Measurements from ENCODE around the gene LRP3. TPM values are rescaled to one million over a fixed set of nuclear protein-coding genes. Genes with fewer than 3 reads are reported as not detected.
"Not testable (repeated sequence)": the region's sequence is repeated elsewhere in the genome, so short reads cannot be mapped to it uniquely, and the experiment has no call there.

LRP3 gene
- total RNA-seq, 1 experiment from 2014 or later: 2.9 TPM

- DNase-seq (ENCODE audit: low read depth in 1 of 2, low spot score in 2 of 2); H3K36me3 ChIP-seq; H3K4me3 ChIP-seq; H3K27me3 ChIP-seq (replicated peaks); H3K4me1 ChIP-seq (replicated peaks); H3K9me3 ChIP-seq (replicated peaks); H3K27ac ChIP-seq: not testable (repeated sequence)
Observed at GRCh38 chr19:33209850-33210230, 15.7 kb downstream of the LRP3 start.

- H3K27me3 ChIP-seq (replicated peaks): no peaks in the 10 kb centered on the region
- no peaks in the 10 kb centered on the region for H3K4me1 ChIP-seq (replicated peaks)
- no peak overlapping the region for H3K27ac ChIP-seq
- H3K4me3 ChIP-seq: no peak overlapping the region
- no peaks in the 10 kb centered on the region for H3K36me3 ChIP-seq
- no peak for DNase-seq (ENCODE audit: low read depth in 1 of 2, low spot score in 2 of 2)
- no peaks in the 10 kb centered on the region for H3K9me3 ChIP-seq (replicated peaks)
Observed at GRCh38 chr19:33210266-33210940, 16.3 kb downstream of the LRP3 start.

DNA sequence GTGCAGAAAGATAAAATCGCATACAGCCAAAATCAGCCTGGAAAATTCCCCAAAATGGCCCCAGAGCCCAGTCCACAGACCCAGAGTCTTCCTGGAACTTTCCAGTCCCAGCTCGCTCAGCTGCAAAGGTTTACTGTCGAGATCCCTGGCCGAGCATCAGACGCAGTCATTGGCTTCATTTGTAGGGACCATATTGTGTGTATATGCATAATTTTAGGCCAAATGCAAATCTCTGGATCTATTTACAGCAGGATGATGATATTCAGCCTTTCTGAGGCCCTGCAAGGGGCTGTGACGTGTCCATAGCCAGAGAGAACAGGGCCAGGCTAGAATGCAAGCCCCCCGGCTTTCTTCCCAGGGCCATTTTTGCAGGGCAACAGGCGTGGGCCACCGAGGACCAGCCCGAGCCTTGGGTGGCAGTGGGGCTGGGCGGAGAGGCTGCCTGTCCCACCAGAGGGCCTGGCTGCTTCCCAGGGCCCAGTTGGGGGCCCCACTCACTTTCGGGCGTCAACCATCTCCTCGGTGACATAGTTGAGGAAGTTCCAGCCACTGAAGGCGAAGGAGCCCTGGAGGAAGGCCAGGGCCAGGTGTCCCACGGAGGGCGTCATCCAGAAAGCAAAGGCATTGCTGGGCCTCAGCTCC lies 17.8 kb downstream of the LRP3 start:
- Histone ChIP-seq H3K4me1 (replicated peaks) (no peaks in the 10 kb centered on the region), H3K36me3 (no peaks in the 10 kb centered on the region), H3K27me3 (replicated peaks) (no peaks in the 10 kb centered on the region), H3K9me3 (replicated peaks) (no peaks in the 10 kb centered on the region), H3K4me3 (no peak overlapping the region), H3K27ac (no peak overlapping the region)
- DNase-seq (ENCODE audit: low read depth in 1 of 2, low spot score in 2 of 2): no peak

DNA sequence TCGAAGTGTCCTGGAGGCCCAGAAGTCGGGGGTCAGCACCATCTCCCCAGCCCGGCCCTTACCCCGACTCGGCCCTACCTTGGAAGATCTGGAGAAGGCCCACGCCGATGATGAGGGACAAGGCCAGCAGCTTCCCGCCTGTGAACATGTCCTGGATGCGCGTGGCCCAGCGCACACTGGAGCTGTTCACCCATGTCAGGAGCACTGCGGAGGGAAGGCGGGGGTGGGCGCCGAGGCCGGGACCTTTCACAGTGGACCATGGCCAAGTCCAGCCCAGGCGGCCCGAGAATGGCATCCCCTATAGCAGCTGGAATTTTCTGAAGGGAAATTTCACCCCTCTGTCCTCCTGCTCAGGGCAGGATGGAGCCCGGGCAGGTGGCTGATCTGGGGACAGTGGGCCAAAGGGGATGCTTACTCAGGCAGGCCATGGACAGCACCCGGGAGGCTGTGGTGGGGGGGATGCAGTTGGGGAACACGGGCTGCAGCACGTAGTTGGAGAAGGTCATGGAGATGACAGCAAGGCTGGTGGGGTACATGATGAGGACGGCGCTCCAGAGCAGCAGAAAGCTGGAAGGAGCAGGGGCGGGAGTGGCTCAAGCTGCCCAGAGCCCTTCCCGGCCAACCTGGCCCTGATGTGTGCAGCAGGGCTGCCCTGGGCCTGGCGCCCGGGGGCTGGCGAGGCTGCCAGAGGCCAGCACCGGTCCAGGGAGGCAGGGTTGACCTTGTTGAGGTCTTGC lies 18.5 kb downstream of the LRP3 start:
- Histone ChIP-seq H3K27ac (no peak overlapping the region), H3K36me3 (no peaks in the 10 kb centered on the region), H3K4me3 (no peak overlapping the region), H3K9me3 (replicated peaks) (no peaks in the 10 kb centered on the region), H3K27me3 (replicated peaks) (no peaks in the 10 kb centered on the region), H3K4me1 (replicated peaks) (no peaks in the 10 kb centered on the region)
- no peak for DNase-seq (ENCODE audit: low read depth in 1 of 2, low spot score in 2 of 2)

GRCh38 chr19:33214596-33214995 lies 20.5 kb downstream of the LRP3 start:
- no peaks in the 10 kb centered on the region for H3K36me3 ChIP-seq
- H3K4me1 ChIP-seq (replicated peaks): no peaks in the 10 kb centered on the region
- no peak for DNase-seq (ENCODE audit: low read depth in 1 of 2, low spot score in 2 of 2)
- peaks cover 5% of the 10 kb centered on the region for H3K27me3 ChIP-seq (replicated peaks)
- no peak overlapping the region for H3K27ac ChIP-seq
- no peak overlapping the region for H3K4me3 ChIP-seq
- H3K9me3 ChIP-seq (replicated peaks): no peaks in the 10 kb centered on the region

GRCh38 chr19:33215438-33216197 lies 21.5 kb downstream of the LRP3 start:
- no peak overlapping the region for H3K27ac ChIP-seq
- no peak overlapping the region for H3K4me3 ChIP-seq
- H3K4me1 ChIP-seq (replicated peaks): no peaks in the 10 kb centered on the region
- H3K9me3 ChIP-seq (replicated peaks): no peaks in the 10 kb centered on the region
- no peaks in the 10 kb centered on the region for H3K36me3 ChIP-seq
- DNase-seq (ENCODE audit: low read depth in 1 of 2, low spot score in 2 of 2): no peak
- peaks cover 15% of the 10 kb centered on the region for H3K27me3 ChIP-seq (replicated peaks)

DNA sequence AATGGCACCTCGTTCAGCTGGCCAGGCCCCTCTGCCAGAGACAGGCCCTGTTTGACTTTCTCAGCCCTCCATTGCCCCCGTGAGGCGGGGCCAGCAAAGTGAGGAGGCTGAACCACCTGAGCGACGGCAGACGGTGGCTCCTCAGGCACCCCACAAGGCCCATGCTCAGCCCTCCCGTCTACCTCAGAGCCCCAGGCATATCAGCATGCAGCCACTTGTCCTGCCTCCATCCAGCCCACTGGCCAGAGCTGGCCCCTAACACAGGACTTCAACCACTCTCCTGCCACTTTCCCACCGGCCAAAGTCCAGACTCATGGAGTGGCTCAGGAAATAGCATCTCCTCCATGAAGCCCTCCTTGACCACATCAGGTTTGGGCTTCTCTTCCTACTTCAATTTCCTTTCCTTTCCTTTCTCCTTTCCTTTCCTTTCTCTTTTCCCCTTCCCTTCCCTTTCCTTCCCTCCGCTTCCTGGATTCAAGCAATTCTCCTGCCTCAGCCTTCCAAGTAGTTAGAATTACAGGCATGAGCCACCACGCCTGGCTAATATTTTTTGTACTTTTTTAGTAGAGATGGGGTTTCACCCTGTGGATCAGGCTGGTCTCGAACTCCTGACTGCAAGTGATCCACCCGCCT lies 22.2 kb downstream of the LRP3 start:
- peaks cover 22% of the 10 kb centered on the region for H3K27me3 ChIP-seq (replicated peaks)

DNA sequence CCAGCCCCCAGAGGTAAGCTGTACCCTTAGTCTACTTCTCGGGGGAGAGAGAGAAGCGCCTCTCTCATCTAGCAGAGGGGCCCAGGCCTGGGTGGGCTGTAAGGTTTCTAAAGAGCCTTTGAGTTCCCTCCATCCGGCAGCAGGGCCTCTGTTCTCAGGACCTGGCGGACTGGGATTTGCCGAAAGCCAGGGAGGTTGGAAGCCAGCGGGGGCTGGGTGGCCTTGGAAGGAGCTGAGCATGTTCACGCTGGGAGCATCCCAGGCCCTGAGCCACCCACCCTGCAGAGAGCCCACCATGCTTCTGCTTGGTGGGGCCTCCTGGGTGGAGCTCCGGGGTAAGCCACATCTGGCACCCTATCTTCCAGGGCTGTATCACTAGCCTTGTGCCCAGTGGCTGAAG lies 23.8 kb downstream of the LRP3 start:
- Histone ChIP-seq H3K4me3 (no peak overlapping the region), H3K27me3 (replicated peaks) (peaks cover 34% of the 10 kb centered on the region), H3K27ac (no peak overlapping the region), H3K9me3 (replicated peaks) (no peaks in the 10 kb centered on the region), H3K4me1 (replicated peaks) (no peaks in the 10 kb centered on the region), H3K36me3 (no peaks in the 10 kb centered on the region)
- DNase-seq (ENCODE audit: low read depth in 1 of 2, low spot score in 2 of 2): no peak

More for the DNA sequence above, 22.2 kb downstream of the LRP3 start:
- Histone ChIP-seq H3K27ac (no peak overlapping the region), H3K9me3 (replicated peaks) (no peaks in the 10 kb centered on the region), H3K36me3 (no peaks in the 10 kb centered on the region), H3K4me1 (replicated peaks) (no peaks in the 10 kb centered on the region), H3K4me3 (no peak overlapping the region)
- DNase-seq (ENCODE audit: low read depth in 1 of 2, low spot score in 2 of 2): no peak

DNA sequence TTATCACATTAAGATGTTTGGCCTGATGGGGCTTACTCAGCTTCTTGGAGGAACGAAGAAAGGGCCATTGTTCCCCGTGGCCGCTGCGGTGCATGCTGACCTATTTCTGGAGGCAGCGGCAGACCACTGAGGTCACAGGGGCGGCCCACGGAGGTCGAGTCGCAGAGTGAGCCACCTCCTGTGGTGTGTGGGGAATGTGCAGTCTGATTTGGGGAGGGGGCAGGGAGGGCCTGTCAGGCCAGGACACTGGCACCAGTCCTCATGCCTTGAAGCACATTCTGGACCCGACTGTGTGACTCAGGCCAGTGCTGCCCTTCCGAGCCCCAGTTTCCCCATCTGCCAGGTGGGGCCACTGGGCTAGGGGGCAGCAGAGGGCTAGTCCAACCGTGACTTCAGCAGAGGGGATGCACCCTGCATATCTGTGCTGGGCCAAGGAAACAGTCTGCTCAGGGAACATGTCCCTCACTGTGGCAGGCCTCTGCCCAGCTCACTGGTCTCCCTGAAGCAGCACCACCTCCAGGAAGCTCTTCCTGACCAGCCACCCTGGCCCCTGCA lies 25.2 kb downstream of the LRP3 start:
- Histone ChIP-seq H3K36me3 (no peaks in the 10 kb centered on the region), H3K4me3 (no peak overlapping the region), H3K27me3 (replicated peaks) (peaks cover 39% of the 10 kb centered on the region), H3K27ac (no peak overlapping the region), H3K9me3 (replicated peaks) (no peaks in the 10 kb centered on the region), H3K4me1 (replicated peaks) (no peaks in the 10 kb centered on the region)
- no peak for DNase-seq (ENCODE audit: low read depth in 1 of 2, low spot score in 2 of 2)

GRCh38 chr19:33220115-33220514 lies 26.0 kb downstream of the LRP3 start:
- Histone ChIP-seq H3K4me3 (no peak overlapping the region), H3K36me3 (no peaks in the 10 kb centered on the region), H3K27ac (no peak overlapping the region), H3K4me1 (replicated peaks) (no peaks in the 10 kb centered on the region), H3K9me3 (replicated peaks) (no peaks in the 10 kb centered on the region), H3K27me3 (replicated peaks) (peaks cover 46% of the 10 kb centered on the region)
- DNase-seq (ENCODE audit: low read depth in 1 of 2, low spot score in 2 of 2): no peak

GRCh38 chr19:33220735-33221134 lies 26.6 kb downstream of the LRP3 start:
- peaks cover 53% of the 10 kb centered on the region for H3K27me3 ChIP-seq (replicated peaks)
- no peak overlapping the region for H3K4me3 ChIP-seq
- 0 out of 2 replicates have a peak, but pooled peaks cover 3% of the 10 kb centered on the region for H3K9me3 ChIP-seq (replicated peaks)
- H3K36me3 ChIP-seq: no peaks in the 10 kb centered on the region
- no peaks in the 10 kb centered on the region for H3K4me1 ChIP-seq (replicated peaks)
- no peak for DNase-seq (ENCODE audit: low read depth in 1 of 2, low spot score in 2 of 2)
- no peak overlapping the region for H3K27ac ChIP-seq

DNA sequence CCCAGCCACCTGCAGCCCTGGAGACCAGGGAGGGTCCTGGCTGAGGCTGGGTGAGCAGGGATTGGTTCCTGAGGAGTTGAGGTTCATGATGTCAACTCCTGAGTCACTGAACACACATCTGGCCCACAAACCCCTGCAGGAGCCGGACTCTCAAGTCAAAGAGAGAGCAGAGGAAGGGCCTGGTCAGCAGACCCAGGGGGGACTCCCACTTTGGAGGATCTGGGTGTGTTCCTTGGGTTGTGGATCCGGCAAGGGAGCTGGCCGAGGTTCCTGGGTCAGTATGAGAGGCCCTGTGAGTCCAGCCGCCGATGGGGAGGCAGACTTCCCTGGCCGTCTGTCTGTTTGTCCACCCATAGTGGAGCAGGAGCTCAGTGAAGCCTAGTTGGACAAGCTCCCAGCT lies 27.5 kb downstream of the LRP3 start:
- Histone ChIP-seq H3K4me1 (replicated peaks) (peaks cover 4% of the 10 kb centered on the region; the same call in 1 of the 2 replicates), H3K27me3 (replicated peaks) (peaks cover 62% of the 10 kb centered on the region), H3K27ac (no peak overlapping the region), H3K4me3 (no peak overlapping the region), H3K9me3 (replicated peaks) (0 out of 2 replicates have a peak, but pooled peaks cover 6% of the 10 kb centered on the region), H3K36me3 (no peaks in the 10 kb centered on the region)
- DNase-seq (ENCODE audit: low read depth in 1 of 2, low spot score in 2 of 2): no peak

DNA sequence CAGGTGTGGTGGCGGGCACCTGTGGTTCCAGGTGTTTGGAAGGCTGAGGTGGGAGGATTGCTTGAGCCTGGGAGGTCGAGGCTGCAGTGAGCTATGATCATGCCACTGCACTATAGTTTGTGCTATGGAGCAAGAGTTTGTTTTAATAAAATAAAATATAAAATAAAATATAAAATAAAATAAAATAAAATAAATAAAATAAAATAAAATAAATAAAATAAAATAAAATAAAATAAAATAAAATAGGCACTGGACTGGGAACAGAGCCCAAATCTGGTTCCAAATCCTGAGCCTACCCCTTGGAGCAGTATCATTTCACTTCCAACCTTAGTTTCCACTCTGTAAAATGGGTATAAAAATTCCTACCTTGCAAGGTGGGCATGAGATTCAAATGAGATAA lies 28.1 kb downstream of the LRP3 start:
- not testable (repeated sequence) for H3K9me3 ChIP-seq (replicated peaks); H3K4me3 ChIP-seq

More for the DNA sequence above, 28.1 kb downstream of the LRP3 start:
- not testable (repeated sequence) for H3K4me1 ChIP-seq (replicated peaks); DNase-seq (ENCODE audit: low read depth in 1 of 2, low spot score in 2 of 2); H3K36me3 ChIP-seq; H3K27ac ChIP-seq
- peaks cover 66% of the 10 kb centered on the region for H3K27me3 ChIP-seq (replicated peaks)

Data from SJSA1 (cell line).